Lung (tissue), 12 donors: ENCODE measurements around the gene IAH1. TPM values are rescaled to one million over a fixed set of nuclear protein-coding genes. Genes with fewer than 3 reads are reported as not detected.

ENCODE experiments used
- ATAC-seq: fragments of 200-7000 bp; cut with Tn5 transposase; one replicate; pipeline ENCODE4 v1.9.1; 2020; ENCODE audit warnings: moderate number of reproducible peaks; ENCODE audit not compliant: insufficient read depth, low FRiP score
- DNase-seq, 3 donors: peaks; one replicate each; pipeline ENCODE4 v3.0.0-alpha.2; 2013 to 2017
- H3K27ac ChIP-seq, 2 donors: one replicate each; pipeline ENCODE4 v1.5.1; 2013; ENCODE audit warnings: mild to moderate bottlenecking in 2 of 2, moderate library complexity in 2 of 2, control low read depth in 1 of 2, inconsistent platforms in 1 of 2, low read depth in 1 of 2, low read length in 1 of 2
- H3K27me3 ChIP-seq, 3 donors: one replicate each; pipeline ENCODE4 v1.5.1; 2013; ENCODE audit warnings: low read length in 2 of 3; ENCODE audit not compliant: control insufficient read depth in 3 of 3, insufficient read depth in 3 of 3
- H3K36me3 ChIP-seq, 4 donors: one replicate each; pipeline ENCODE4 v1.5.1; 2013; ENCODE audit warnings: low read length in 4 of 4, mild to moderate bottlenecking in 1 of 4, moderate library complexity in 1 of 4; ENCODE audit not compliant: control insufficient read depth in 4 of 4, insufficient read depth in 4 of 4
- H3K4me1 ChIP-seq, 5 donors: one replicate each; pipeline ENCODE4 v1.5.1; 2013; ENCODE audit warnings: low read length in 5 of 5, mild to moderate bottlenecking in 2 of 5, moderate library complexity in 1 of 5; ENCODE audit not compliant: control insufficient read depth in 5 of 5, insufficient read depth in 5 of 5
- H3K4me3 ChIP-seq: one replicate; pipeline ENCODE4 v1.5.1; 2013; ENCODE audit warnings: mild to moderate bottlenecking, control low read depth, moderate library complexity
- H3K9ac ChIP-seq, 2 donors: one replicate each; pipeline ENCODE4 v1.5.1; 2013; ENCODE audit warnings: low read length in 2 of 2, control low read depth in 1 of 2; ENCODE audit not compliant: insufficient read depth in 1 of 2
- H3K9me3 ChIP-seq, 4 donors: one replicate each; pipeline ENCODE4 v1.5.1; 2013; ENCODE audit warnings: low read length in 3 of 4, mild to moderate bottlenecking in 1 of 4, moderate library complexity in 1 of 4; ENCODE audit not compliant: control insufficient read depth in 4 of 4, insufficient read depth in 3 of 4
- WGBS, 2 donors: extraction: QIAGEN DNeasy Blood & Tissue Kit; methylation state at CpG; one replicate each; pipeline ENCODE4 v1.1.7; 2013; 5-methylcytosine and 5-hydroxymethylcytosine counted together
- polyA plus RNA-seq, 2 donors: library from polyadenylated mRNA; stranded (reverse); fragments of 200-250 nt; gene quantifications; one replicate each; pipeline ENCODE4 v1.2.1, GENCODE V29; 2013
- total RNA-seq, 2 donors: library from RNA; depleted of rRNA in 1 of 2; stranded (reverse); fragments of >200 nt in 1 of 2; gene quantifications; one replicate each; pipeline ENCODE4 v1.2.1, GENCODE V29; 2014 to 2021
- TF ChIP-seq, protein P1 (sequence below): IDR thresholded peaks from 2 replicates; pipeline ENCODE4 v1.5.1; 2012; ENCODE audit warnings: mild to moderate bottlenecking; ENCODE audit errors: control extremely low read depth, extremely low read depth
- donor health status: control.
- donor health status: control.
- donor health status: Bipolar disorder and iron deficiency.
- donor health status: healthy.
- donor health status: DM: yes; HTN: yes; CAD: no.

The IAH1 gene
- total and polyA plus RNA-seq, 4 donors, result 29.4 to 73.5 (median 43.5) TPM

DNA sequence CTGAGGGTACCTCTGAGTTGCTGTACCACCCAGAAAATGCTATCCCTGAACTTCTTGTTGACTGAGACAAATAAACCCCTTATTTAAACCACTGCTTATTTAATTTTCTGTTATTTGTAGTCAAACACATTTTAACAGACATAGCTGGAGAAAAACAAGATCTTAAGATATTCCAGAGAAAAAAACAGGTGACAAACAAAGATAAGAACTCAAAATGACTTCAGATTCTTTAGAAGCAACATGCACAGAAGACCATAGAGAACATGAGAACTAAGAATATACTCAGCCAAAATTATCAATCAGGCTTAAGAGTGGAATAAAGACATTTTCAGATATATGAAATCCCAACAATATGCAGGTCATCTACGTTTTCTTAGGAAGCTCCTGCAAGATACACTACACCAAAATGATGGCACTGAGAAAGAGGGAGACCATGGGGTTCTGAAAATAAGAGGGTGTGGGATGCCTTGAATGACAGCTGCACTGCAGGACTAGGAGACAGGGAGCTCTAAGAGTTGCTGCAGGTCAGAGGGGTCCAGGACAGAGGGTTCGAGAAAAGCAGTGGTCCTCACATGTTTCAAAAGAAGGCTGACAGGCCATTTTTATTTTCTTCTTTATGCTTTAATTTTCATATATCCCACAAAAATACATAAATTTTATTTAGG is 42.9 kb downstream of the IAH1 start:
- TF ChIP-seq, protein P1, sequence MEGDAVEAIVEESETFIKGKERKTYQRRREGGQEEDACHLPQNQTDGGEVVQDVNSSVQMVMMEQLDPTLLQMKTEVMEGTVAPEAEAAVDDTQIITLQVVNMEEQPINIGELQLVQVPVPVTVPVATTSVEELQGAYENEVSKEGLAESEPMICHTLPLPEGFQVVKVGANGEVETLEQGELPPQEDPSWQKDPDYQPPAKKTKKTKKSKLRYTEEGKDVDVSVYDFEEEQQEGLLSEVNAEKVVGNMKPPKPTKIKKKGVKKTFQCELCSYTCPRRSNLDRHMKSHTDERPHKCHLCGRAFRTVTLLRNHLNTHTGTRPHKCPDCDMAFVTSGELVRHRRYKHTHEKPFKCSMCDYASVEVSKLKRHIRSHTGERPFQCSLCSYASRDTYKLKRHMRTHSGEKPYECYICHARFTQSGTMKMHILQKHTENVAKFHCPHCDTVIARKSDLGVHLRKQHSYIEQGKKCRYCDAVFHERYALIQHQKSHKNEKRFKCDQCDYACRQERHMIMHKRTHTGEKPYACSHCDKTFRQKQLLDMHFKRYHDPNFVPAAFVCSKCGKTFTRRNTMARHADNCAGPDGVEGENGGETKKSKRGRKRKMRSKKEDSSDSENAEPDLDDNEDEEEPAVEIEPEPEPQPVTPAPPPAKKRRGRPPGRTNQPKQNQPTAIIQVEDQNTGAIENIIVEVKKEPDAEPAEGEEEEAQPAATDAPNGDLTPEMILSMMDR, result no peak
- Histone ChIP-seq H3K9ac (no peak overlapping the region), H3K27ac (no peak overlapping the region), H3K4me3 (no peak overlapping the region), H3K9me3 (peaks cover 0 to 3% (median 0%) of the 10 kb centered on the region in 4 donors), H3K4me1 (no peaks in the 10 kb centered on the region), H3K36me3 (peaks cover 11 to 35% (median 26%) of the 10 kb centered on the region in 4 donors), H3K27me3 (no peaks in the 10 kb centered on the region)
- 76 to 95% methylated on average over 2 of the region's 2 CpGs for WGBS, 2 donors
- ATAC-seq (no peak), DNase-seq (no peak)

DNA sequence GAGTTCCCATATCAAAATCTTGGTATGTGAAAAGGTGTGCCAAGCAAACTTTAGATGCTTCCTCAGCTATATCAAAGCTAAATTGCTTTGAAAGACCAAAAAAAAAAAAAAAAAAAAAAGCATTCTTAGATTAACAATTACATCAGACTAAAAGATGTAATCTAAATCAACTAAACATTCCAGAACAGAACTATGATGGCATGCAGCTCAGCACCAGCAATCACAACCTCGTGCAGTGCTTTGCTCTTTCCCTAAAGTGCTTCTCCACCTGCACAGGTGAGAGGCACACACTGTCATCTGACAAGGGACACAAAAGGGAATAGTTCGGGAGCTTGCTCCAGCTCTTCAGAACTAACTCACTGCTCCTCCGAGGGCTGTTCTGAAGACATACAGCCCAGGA is 43.8 kb downstream of the IAH1 start:
- Histone ChIP-seq H3K4me1 (no peaks in the 10 kb centered on the region), H3K36me3 (peaks cover 11 to 31% (median 21%) of the 10 kb centered on the region in 4 donors), H3K9me3 (peaks cover 0 to 3% (median 0%) of the 10 kb centered on the region in 4 donors), H3K9ac (no peak overlapping the region), H3K27ac (no peak overlapping the region), H3K27me3 (no peaks in the 10 kb centered on the region), H3K4me3 (no peak overlapping the region)
- 86 to 90% methylated on average over 3 of the region's 3 CpGs for WGBS, 2 donors
- DNase-seq, result no peak
- TF ChIP-seq, protein P1, result no peak
- ATAC-seq, result no peak

DNA sequence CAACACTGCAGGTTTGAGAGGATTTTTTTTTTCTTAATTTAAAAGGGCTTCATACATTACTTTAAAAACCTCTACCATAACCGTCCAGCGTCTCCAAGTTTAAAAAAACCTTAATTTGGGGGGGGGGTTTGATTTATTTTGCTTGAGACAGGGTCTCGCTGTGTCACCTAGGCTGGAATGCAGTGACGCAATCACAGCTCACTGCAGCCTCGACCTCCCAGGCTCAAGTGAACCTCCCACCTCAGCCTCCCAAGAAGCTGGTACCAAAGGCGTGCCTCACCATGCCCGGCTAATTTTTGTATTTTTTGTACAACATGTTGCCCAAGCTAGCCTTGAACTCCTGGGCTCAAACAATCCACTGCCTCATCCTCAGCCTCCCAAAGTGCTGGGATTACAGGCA is 44.4 kb downstream of the IAH1 start:
- no peaks in the 10 kb centered on the region for H3K27me3 ChIP-seq
- no peak overlapping the region for H3K9ac ChIP-seq
- no peak for ATAC-seq
- TF ChIP-seq, protein P1, result no peak
- peaks cover 0 to 3% (median 0%) of the 10 kb centered on the region in 4 donors for H3K9me3 ChIP-seq
- H3K4me1 ChIP-seq, result no peaks in the 10 kb centered on the region
- no peak for DNase-seq
- peaks cover 11 to 27% (median 21%) of the 10 kb centered on the region in 4 donors for H3K36me3 ChIP-seq
- no peak overlapping the region for H3K27ac ChIP-seq
- no peak overlapping the region for H3K4me3 ChIP-seq
- WGBS, 2 donors, result 95% methylated on average over 7 of the region's 7 CpGs
